Loucy (cell line): ENCODE data around the gene UTF1.

Experiments
- H2AFZ ChIP-seq: fragments of 200-600 bp; sonication (generic); 2 replicates; pipeline ENCODE4 v1.6.0; 2016; ENCODE audit warnings: antibody characterized with exemption, mild to moderate bottlenecking, low read length, moderate library complexity
- H3F3A ChIP-seq: fragments of 200-600 bp; 2 replicates; pipeline ENCODE4 v1.6.0; 2016; ENCODE audit warnings: antibody characterized with exemption, low read depth, mild to moderate bottlenecking
- H3K27me3 ChIP-seq: fragments of 200-600 bp; sonication (generic); 2 replicates; pipeline ENCODE4 v1.6.1; 2014; ENCODE audit warnings: low read length, mild to moderate bottlenecking; ENCODE audit not compliant: insufficient read depth, poor library complexity, severe bottlenecking
- H3K36me3 ChIP-seq: fragments of 200-600 bp; sonication (generic); 2 replicates; pipeline ENCODE4 v1.6.1; 2016; ENCODE audit warnings: low read length; ENCODE audit not compliant: insufficient read depth
- H3K4me1 ChIP-seq: fragments of 200-600 bp; sonication (generic); 2 replicates; pipeline ENCODE4 v1.5.1; 2014; ENCODE audit warnings: low read length, mild to moderate bottlenecking; ENCODE audit not compliant: insufficient read depth, poor library complexity, severe bottlenecking
- H3K4me2 ChIP-seq: fragments of 200-600 bp; sonication (generic); 2 replicates; pipeline ENCODE4 v1.6.0; 2014; ENCODE audit warnings: antibody characterized with exemption, low read length, low read depth, mild to moderate bottlenecking; ENCODE audit not compliant: poor library complexity, severe bottlenecking
- H3K4me3 ChIP-seq: fragments of 200-600 bp; sonication (generic); 2 replicates; pipeline ENCODE4 v1.5.1; 2014; ENCODE audit warnings: low read length, mild to moderate bottlenecking, mixed read lengths; ENCODE audit not compliant: poor library complexity, severe bottlenecking
- H3K79me2 ChIP-seq: fragments of 200-600 bp; sonication (generic); 2 replicates; pipeline ENCODE4 v1.6.1; 2014; ENCODE audit warnings: low read length; ENCODE audit not compliant: insufficient read depth
- H3K9ac ChIP-seq: fragments of 200-600 bp; sonication (generic); 2 replicates; pipeline ENCODE4 v1.6.0; 2014; ENCODE audit warnings: mild to moderate bottlenecking, low read depth, low read length, moderate library complexity; ENCODE audit not compliant: poor library complexity, severe bottlenecking
- H3K9me2 ChIP-seq: fragments of 200-600 bp; sonication (generic); replicated peaks from 2 replicates; pipeline ENCODE4 v1.6.1; 2016; ENCODE audit warnings: low read depth, low read length, mixed read lengths
- H3K9me3 ChIP-seq: fragments of 200-600 bp; sonication (generic); 2 replicates; pipeline ENCODE4 v1.6.1; 2014; ENCODE audit warnings: mild to moderate bottlenecking, antibody characterized with exemption, low read length, low read depth; ENCODE audit not compliant: insufficient read depth
- H4K20me1 ChIP-seq: fragments of 200-600 bp; sonication (generic); 2 replicates; pipeline ENCODE4 v1.6.0; 2014; ENCODE audit warnings: antibody characterized with exemption, low read length, mild to moderate bottlenecking; ENCODE audit not compliant: insufficient read depth, poor library complexity, severe bottlenecking
- CTCF ChIP-seq: fragments of 200-600 bp; sonication (generic); conservative IDR thresholded peaks from 2 replicates; pipeline ENCODE4 v1.5.1; 2014; ENCODE audit warnings: mild to moderate bottlenecking, antibody characterized with exemption, low read length
- EZH2phosphoT487 ChIP-seq: fragments of 200-600 bp; IDR thresholded peaks from 2 replicates; pipeline ENCODE4 v1.6.1; 2018; ENCODE audit warnings: antibody characterized with exemption, mild to moderate bottlenecking, moderate library complexity, borderline replicate concordance

Gene UTF1

GRCh38 chr10:133249975-133250754 is 20.1 kb downstream of the UTF1 start:
- Histone ChIP-seq H3K27me3 (no peaks in the 10 kb centered on the region), H3K79me2 (no peaks in the 10 kb centered on the region), H3K9me3 (no peaks in the 10 kb centered on the region), H3K36me3 (no peaks in the 10 kb centered on the region), H3K4me1 (peaks cover 4% of the 10 kb centered on the region), H3F3A (no peaks in the 10 kb centered on the region), H3K9ac (no peak overlapping the region), H3K4me2 (no peak overlapping the region), H4K20me1 (no peaks in the 10 kb centered on the region), H3K9me2 (no peaks in the 10 kb centered on the region), H2AFZ (no peak overlapping the region), H3K4me3 (no peak overlapping the region)
- no peak for TF ChIP-seq EZH2phosphoT487
- no peak for TF ChIP-seq CTCF

DNA sequence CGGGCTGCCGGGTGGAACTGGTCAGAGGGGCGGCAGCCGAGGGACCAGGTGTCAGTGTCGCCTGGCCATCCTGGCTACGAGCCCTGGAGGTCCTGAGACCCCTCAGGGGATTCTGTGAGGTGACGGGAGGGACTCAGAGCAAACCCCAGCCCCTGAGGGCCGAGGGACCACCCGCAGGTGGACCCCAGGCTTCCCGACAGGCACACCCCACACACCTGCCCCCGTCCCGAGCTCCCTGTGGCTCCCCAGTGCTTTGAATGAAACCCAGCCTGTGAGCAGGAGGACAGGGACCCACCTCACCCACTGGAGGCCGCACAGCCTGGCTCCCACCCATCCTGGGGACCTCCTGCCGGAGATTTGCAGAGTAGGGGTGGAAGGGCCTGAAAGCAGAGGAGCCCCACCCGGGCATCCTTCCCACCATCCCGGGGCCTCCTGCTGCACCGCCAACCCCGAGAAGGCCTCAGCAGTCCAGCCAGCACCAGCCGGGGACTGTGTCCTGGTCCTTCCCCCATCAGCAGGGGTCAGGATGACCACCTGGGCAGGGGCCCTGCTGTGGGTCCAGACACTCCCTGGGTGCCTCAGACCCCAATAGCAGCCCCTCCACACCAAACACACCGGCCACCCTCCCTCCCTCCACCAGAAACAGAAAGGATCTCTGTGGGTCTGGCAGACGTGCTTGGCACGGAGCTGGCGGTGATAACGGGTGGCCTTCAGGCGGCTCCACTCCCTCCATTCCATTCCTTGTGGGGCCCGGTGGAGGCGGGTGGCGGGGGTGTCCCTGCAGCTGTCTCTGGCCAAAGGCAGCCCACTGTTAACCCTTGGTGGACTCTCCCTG is 21.6 kb downstream of the UTF1 start:
- Histone ChIP-seq H2AFZ (no peak overlapping the region), H3K27me3 (no peaks in the 10 kb centered on the region), H3K4me2 (no peak overlapping the region), H3K9ac (no peak overlapping the region), H3F3A (no peaks in the 10 kb centered on the region), H3K79me2 (no peaks in the 10 kb centered on the region), H3K4me1 (peaks cover 9% of the 10 kb centered on the region), H4K20me1 (no peaks in the 10 kb centered on the region), H3K9me2 (no peaks in the 10 kb centered on the region), H3K9me3 (no peaks in the 10 kb centered on the region), H3K4me3 (no peak overlapping the region), H3K36me3 (no peaks in the 10 kb centered on the region)
- TF ChIP-seq CTCF (no peak), EZH2phosphoT487 (no peak)

- H3K9me2 ChIP-seq, result no peaks in the 10 kb centered on the region
- no peaks in the 10 kb centered on the region for H3K27me3 ChIP-seq
- TF ChIP-seq CTCF (no peak), EZH2phosphoT487 (no peak)
- no peak overlapping the region for H3K4me2 ChIP-seq
- peaks cover 11% of the 10 kb centered on the region for H3K4me1 ChIP-seq
- H2AFZ ChIP-seq, result no peak overlapping the region
- no peak overlapping the region for H3K4me3 ChIP-seq
- H4K20me1 ChIP-seq, result no peaks in the 10 kb centered on the region
- no peaks in the 10 kb centered on the region for H3K79me2 ChIP-seq
- H3K9me3 ChIP-seq, result no peaks in the 10 kb centered on the region
- H3K36me3 ChIP-seq, result no peaks in the 10 kb centered on the region
- no peak overlapping the region for H3K9ac ChIP-seq
- peaks cover 1% of the 10 kb centered on the region; the same call in 1 of the 2 replicates for H3F3A ChIP-seq
These were observed 22.2 kb downstream of the UTF1 start for GRCh38 chr10:133252223-133252552.
